HG03064 (cell line): ENCODE results near the gene ZNF180.
"Not testable (repeated sequence)": the region's sequence is repeated elsewhere in the genome, so short reads cannot be mapped to it uniquely, and the experiment has no call there.

Experiments
- ATAC-seq: cut with Tn5 transposase; IDR thresholded peaks from one replicate; pipeline ENCODE4 v1.9.1; 2021; ENCODE audit warnings: low read depth; ENCODE audit not compliant: unreplicated experiment

ZNF180 gene

GRCh38 chr19:44499962-44500949 is at the start of gene ZNF180:
Gene ZNF180, minus strand, starts transcription at chr19:44500522. Its CDS starts 3,188 bp downstream, at chr19:44497334.
- ATAC-seq = peak; percentile 81

- ATAC-seq = no peak
These were observed 49.2 kb upstream of the ZNF180 start for GRCh38 chr19:44549507-44549906.

DNA sequence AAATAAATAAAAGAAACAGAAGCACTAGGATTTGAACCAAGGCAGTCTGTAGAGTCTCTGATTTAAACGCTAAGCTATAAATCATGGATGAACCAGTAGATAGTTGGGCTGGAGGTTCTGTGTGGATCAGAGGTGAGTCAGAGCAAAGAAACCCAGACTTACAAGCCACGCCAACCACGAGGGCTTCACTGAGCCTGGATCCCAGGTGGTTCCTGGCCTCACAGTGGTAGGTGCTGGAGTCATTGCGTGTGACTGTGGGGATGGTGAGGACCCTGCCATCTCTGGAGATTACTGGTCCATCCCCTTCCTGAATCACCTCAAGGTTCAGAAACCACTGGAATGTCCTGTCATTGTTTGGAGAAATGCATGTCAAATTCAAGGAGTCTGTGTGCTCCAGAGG is 48.4 kb upstream of the ZNF180 start:
- no peak for ATAC-seq

DNA sequence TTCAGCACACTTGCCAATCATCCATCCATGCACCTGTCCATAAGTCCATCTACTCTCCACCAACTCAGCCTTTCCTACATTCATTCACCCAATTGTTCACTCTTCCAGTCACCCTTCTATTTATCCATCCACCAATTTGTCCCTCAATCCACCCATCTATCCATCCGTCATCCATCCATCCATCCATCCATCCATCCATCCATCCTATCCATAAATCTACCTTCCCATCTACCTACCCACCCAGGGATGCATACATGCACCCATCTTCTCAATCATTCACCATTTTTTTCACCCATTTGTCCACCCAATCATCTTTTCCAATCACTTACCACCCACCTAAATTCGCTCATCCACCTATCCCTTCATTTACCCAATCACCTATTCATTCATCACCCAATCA is 43.7 kb upstream of the ZNF180 start:
- no peak for ATAC-seq

DNA sequence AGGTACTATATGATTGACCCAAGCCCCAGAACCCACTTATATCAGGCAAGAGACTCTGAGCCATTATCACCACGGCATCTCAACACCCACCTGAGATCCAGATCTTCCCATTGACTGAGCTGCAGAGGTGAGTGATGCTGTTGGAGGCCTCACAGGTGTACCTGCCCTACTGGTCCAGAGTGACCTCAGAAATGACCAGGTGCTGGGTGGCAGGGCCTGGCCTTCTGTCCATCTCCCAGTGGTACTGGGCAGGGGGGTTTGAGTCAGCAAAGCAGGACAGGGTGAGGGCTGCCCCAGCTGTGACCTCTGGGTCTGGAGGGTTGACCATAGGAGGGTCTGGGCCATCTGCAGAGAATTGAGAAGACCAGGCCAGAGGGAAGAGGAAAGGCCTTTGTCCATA is 42.3 kb upstream of the ZNF180 start:
- no peak for ATAC-seq

- ATAC-seq = no peak
These were observed 40.4 kb upstream of the ZNF180 start for GRCh38 chr19:44540736-44541135.

- ATAC-seq = no peak
These were observed 39.7 kb upstream of the ZNF180 start for GRCh38 chr19:44539991-44540390.

DNA sequence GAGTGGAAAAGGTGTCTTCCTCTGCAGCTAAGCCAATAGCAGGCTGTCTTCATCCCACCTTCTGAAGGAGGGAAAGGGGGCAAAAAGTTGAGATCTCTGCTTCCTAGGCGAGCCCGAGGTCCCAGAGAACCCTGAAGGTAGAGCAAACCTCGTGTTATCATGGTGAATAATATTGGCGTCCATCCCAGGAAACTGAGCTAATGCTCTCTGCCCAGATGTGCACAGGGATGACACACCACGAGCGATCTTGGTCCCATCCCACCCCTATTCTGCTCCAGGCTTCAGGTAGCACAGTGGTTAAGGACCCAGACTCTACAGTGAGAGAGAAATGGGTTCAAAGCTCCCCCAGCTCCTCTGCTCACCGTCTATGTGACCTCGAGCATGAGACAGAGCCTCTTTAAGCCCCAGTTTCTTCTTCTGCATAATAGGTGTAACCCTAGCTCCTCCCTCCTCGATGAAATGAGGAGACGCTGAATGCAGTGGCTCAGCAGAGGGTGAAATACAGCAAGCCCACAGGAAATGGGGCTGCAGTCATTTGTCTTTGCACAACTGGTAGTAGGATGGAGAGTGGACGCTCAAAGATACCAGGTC is 39.0 kb upstream of the ZNF180 start:
- no peak for ATAC-seq

GRCh38 chr19:44535361-44535760 is 35.0 kb upstream of the ZNF180 start:
- not testable (repeated sequence) for ATAC-seq

- no peak for ATAC-seq
These were observed 32.5 kb upstream of the ZNF180 start for GRCh38 chr19:44532819-44533218.

- ATAC-seq = no peak
These were observed 30.5 kb upstream of the ZNF180 start for GRCh38 chr19:44530777-44531176.

DNA sequence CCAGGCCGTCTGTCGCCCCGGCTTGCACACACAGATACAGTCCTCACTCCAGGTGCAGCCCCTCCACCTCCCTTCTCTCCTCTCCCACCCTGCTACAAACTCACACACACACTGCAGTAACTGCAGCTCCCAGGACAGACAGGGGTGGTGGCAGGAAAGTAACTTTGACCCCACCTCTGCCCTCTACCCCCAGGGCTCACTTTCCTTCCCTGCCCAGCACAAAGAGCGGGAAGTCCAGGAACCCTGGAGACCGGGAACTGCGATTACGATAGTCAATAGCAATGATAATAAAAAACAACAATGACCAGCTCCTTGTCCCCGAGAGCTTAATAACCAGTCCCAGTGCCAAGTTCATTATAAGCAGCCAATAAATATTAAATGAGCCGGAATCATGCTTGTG is 29.2 kb upstream of the ZNF180 start, which contains the start of gene CEACAM20:
Gene CEACAM20 (minus strand): TSS at position 140 of the 400 bp plus-strand sequence. CDS start 166 bp downstream, outside the sequence.
- ATAC-seq = no peak

- no peak for ATAC-seq
These were observed 27.2 kb upstream of the ZNF180 start for GRCh38 chr19:44527554-44527953.

GRCh38 chr19:44525721-44526430 is 25.6 kb upstream of the ZNF180 start:
- no peak for ATAC-seq

DNA sequence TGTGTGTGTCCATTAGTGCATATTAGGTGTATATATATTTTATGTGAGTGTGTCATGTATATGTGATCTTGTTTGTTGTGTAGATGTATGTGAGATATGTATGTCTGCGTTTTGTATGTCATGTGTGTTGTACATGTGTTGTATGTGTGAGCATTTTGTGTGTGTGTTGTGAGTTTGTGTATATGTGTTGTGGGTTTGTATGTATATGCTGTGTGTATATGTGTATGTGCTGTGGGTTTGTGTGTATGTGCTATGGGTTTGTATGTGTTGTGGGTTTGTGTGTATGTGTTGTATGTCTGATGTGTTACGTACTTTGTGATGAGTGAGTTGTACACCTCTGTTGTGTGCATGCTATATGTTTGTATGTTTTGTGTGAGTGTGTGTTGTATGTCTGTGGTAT is 21.0 kb upstream of the ZNF180 start:
- ATAC-seq = no peak

DNA sequence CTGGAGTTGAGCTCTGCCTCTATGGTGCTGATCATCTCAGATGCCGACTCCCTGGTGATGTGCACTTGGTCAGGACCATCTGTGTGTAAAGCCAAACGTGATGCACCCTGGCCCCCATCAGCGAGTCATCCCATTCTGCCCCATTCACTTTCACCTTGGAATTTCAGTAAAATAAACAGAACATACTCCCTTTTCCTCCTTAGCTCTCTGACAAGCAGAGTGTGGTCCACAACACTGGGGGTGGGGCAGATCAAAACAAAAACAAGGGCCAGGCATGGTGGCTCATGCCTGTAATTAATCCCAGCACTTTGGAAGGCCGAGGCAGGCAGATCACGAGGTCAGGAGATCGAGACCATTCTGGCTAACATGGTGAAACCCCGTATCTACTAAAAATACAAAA is 16.8 kb upstream of the ZNF180 start:
- ATAC-seq = no peak

- ATAC-seq = no peak
These were observed 15.6 kb upstream of the ZNF180 start for GRCh38 chr19:44515907-44516306.

DNA sequence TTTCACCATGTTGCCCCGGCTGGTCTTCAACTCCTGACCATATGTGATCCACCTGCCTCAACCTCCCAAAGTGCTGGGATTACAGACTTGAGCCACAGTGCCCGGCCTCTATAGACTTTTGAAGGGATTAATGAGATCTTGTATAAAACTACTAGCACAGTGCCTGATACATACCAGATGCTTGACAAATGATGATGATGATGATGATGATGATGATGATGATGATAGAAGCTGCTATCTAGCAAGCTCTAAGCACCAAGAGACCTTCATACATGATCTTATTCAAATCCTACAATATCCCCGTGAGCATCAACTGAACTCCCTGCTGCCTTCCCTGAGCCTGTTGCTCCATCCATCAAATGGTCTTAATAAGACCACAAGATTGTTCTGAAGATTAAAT is 14.7 kb upstream of the ZNF180 start:
- ATAC-seq = no peak

GRCh38 chr19:44512326-44513298 is 12.3 kb upstream of the ZNF180 start:
- no peak for ATAC-seq

GRCh38 chr19:44509478-44509877 is 9.2 kb upstream of the ZNF180 start:
- ATAC-seq = no peak
